GM20000 (cell line): Measurements from ENCODE around the gene NUDT8.

Experiments used
- DNase-seq: peaks from one replicate; pipeline ENCODE4 v3.0.0; 2012; ENCODE audit warnings: low spot score
- CTCF ChIP-seq: IDR thresholded peaks from 2 replicates; pipeline ENCODE4 v1.5.1; 2012; ENCODE audit warnings: mild to moderate bottlenecking, control low read depth; ENCODE audit errors: extremely low read depth, missing control alignments

NUDT8 gene

GRCh38 chr11:67656278-67656922, 26.7 kb upstream of the NUDT8 start:
- TF ChIP-seq CTCF: no peak
- no peak for DNase-seq

- no peak for DNase-seq
- TF ChIP-seq CTCF: no peak
These were observed 24.5 kb upstream of the NUDT8 start for GRCh38 chr11:67654225-67654624.

- DNase-seq: no peak
- no peak for TF ChIP-seq CTCF
These were observed 23.5 kb upstream of the NUDT8 start for GRCh38 chr11:67652965-67653845.

GRCh38 chr11:67651976-67652781, 22.4 kb upstream of the NUDT8 start:
- TF ChIP-seq CTCF: no peak
- DNase-seq: no peak

- DNase-seq: no peak
- no peak for TF ChIP-seq CTCF
These were observed 20.1 kb upstream of the NUDT8 start for GRCh38 chr11:67649634-67650510.

GRCh38 chr11:67648796-67649613, 19.3 kb upstream of the NUDT8 start:
- DNase-seq: no peak
- TF ChIP-seq CTCF: no peak
